ENCODE data around the gene APP. TPM values are rescaled to one million over a fixed set of nuclear protein-coding genes. Genes with fewer than 3 reads are reported as not detected.
"Not testable (repeated sequence)": the region's sequence is repeated elsewhere in the genome, so short reads cannot be mapped to it uniquely, and the experiment has no call there.

The APP gene
- total RNA-seq, 2 experiments from 2014 or later = 39.3 to 39.4 TPM

DNA sequence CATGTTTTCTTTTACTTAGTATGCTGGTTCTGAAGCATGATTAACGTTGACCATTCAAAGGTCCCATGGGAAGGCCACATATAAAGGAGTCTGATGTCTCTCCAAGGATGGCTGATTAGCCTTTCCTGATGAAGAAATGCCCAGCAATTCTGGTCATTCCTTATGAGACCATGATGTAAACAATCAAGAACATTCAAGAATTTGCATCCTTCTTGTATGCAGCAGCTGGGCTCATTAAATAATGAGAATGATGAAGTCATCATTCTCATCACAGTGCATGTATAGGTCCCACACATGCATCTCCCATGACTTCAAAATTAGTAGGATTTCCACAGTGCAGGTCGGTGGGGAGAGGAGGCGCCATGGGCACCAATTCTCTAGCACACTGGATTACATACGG lies 85.4 kb downstream of the APP start:
- ATAC-seq (no peak), DNase-seq (no peak)
- intact Hi-C loops (cut with micrococcal nuclease) = no loop called here
- H3K27me3 Mint-ChIP-seq = no peaks in the 10 kb centered on the region
- H3K9me3 Mint-ChIP-seq = no peaks in the 10 kb centered on the region
- H3K27ac Mint-ChIP-seq = no peak overlapping the region
- H3K4me3 Mint-ChIP-seq = no peak overlapping the region
- H3K36me3 Mint-ChIP-seq (ENCODE audit: low read depth) = peaks cover 9% of the 10 kb centered on the region
- TF ChIP-seq, protein P1, sequence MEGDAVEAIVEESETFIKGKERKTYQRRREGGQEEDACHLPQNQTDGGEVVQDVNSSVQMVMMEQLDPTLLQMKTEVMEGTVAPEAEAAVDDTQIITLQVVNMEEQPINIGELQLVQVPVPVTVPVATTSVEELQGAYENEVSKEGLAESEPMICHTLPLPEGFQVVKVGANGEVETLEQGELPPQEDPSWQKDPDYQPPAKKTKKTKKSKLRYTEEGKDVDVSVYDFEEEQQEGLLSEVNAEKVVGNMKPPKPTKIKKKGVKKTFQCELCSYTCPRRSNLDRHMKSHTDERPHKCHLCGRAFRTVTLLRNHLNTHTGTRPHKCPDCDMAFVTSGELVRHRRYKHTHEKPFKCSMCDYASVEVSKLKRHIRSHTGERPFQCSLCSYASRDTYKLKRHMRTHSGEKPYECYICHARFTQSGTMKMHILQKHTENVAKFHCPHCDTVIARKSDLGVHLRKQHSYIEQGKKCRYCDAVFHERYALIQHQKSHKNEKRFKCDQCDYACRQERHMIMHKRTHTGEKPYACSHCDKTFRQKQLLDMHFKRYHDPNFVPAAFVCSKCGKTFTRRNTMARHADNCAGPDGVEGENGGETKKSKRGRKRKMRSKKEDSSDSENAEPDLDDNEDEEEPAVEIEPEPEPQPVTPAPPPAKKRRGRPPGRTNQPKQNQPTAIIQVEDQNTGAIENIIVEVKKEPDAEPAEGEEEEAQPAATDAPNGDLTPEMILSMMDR (IDR thresholded peaks at IDR 0.05) = no peak
- CTCF ChIA-PET = no interaction called here
- POLR2A ChIA-PET = no interaction called here
- peaks cover 9% of the 10 kb centered on the region for H3K4me1 Mint-ChIP-seq (ENCODE audit: low read depth)

- CTCF ChIA-PET = no interaction called here
- POLR2A ChIA-PET = no interaction called here
- no peak overlapping the region for H3K4me3 Mint-ChIP-seq
- peaks cover 6% of the 10 kb centered on the region for H3K36me3 Mint-ChIP-seq (ENCODE audit: low read depth)
- TF ChIP-seq, protein P1 (IDR thresholded peaks at IDR 0.05) = no peak
- no peak for DNase-seq
- intact Hi-C loops (cut with micrococcal nuclease) = no loop called here
- no peak overlapping the region for H3K27ac Mint-ChIP-seq
- ATAC-seq = no peak
- peaks cover 9% of the 10 kb centered on the region for H3K4me1 Mint-ChIP-seq (ENCODE audit: low read depth)
- no peaks in the 10 kb centered on the region for H3K9me3 Mint-ChIP-seq
- no peaks in the 10 kb centered on the region for H3K27me3 Mint-ChIP-seq
Measured at GRCh38 chr21:26082549-26082948, 88.0 kb downstream of the APP start.

GRCh38 chr21:26081175-26081760 lies 89.3 kb downstream of the APP start:
- H3K4me1 Mint-ChIP-seq (ENCODE audit: low read depth); ATAC-seq; DNase-seq; H3K36me3 Mint-ChIP-seq (ENCODE audit: low read depth); CTCF ChIA-PET; H3K27me3 Mint-ChIP-seq; POLR2A ChIA-PET; H3K27ac Mint-ChIP-seq; H3K9me3 Mint-ChIP-seq; intact Hi-C loops (cut with micrococcal nuclease); H3K4me3 Mint-ChIP-seq: not testable (repeated sequence)

- Mint-ChIP-seq H3K36me3 (ENCODE audit: low read depth) (peaks cover 6% of the 10 kb centered on the region), H3K4me3 (no peak overlapping the region), H3K27me3 (no peaks in the 10 kb centered on the region), H3K9me3 (no peaks in the 10 kb centered on the region), H3K4me1 (ENCODE audit: low read depth) (peaks cover 5% of the 10 kb centered on the region), H3K27ac (no peak overlapping the region)
- ChIA-PET POLR2A (no interaction called here), CTCF (no interaction called here)
- ATAC-seq = no peak
- TF ChIP-seq, protein P1 (IDR thresholded peaks at IDR 0.05) = no peak
- intact Hi-C loops (cut with micrococcal nuclease) = no loop called here
- no peak for DNase-seq
Measured at GRCh38 chr21:26080211-26080610, 90.4 kb downstream of the APP start.

DNA sequence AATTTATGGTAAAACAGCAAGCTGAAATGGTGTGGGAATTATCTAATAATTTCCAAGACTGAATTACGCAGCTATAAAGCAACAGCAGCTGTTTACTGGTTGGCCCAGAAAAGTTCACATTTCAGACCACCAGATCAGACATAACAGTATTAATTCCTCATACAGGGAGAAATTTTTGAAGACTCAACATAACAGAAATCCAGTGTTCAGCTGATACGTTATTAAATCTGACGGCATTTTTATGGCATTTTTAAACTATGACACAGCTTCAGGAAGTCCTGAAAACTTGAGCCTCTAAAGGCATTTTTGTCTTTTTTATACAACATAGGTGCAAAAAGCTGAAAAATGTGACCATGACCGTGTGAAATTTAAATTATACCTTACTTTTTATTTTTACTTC lies 91.2 kb downstream of the APP start:
- DNase-seq = no peak
- Mint-ChIP-seq H3K27ac (no peak overlapping the region), H3K4me3 (no peak overlapping the region), H3K27me3 (no peaks in the 10 kb centered on the region), H3K36me3 (ENCODE audit: low read depth) (peaks cover 6% of the 10 kb centered on the region), H3K4me1 (ENCODE audit: low read depth) (peaks cover 5% of the 10 kb centered on the region), H3K9me3 (no peaks in the 10 kb centered on the region)
- ATAC-seq = no peak
- intact Hi-C loops (cut with micrococcal nuclease) = loop anchor here (10.0 kb wide), 1 partner anchor 85 kb away; no protein-coding TSS in a partner anchor
- TF ChIP-seq, protein P1 (IDR thresholded peaks at IDR 0.05) = no peak
- CTCF ChIA-PET = no interaction called here
- POLR2A ChIA-PET = no interaction called here

GRCh38 chr21:26077521-26077920 lies 93.0 kb downstream of the APP start:
- CTCF ChIA-PET = no interaction called here
- peaks cover 3% of the 10 kb centered on the region for H3K36me3 Mint-ChIP-seq (ENCODE audit: low read depth)
- POLR2A ChIA-PET = no interaction called here
- ATAC-seq = no peak
- H3K27ac Mint-ChIP-seq = no peak overlapping the region
- DNase-seq = no peak
- H3K27me3 Mint-ChIP-seq = no peaks in the 10 kb centered on the region
- no peaks in the 10 kb centered on the region for H3K9me3 Mint-ChIP-seq
- no peak overlapping the region for H3K4me3 Mint-ChIP-seq
- H3K4me1 Mint-ChIP-seq (ENCODE audit: low read depth) = peaks cover under 1% of the 10 kb centered on the region
- TF ChIP-seq, protein P1 (IDR thresholded peaks at IDR 0.05) = no peak
- intact Hi-C loops (cut with micrococcal nuclease) = loop anchor here (10.0 kb wide), 1 partner anchor 87 kb away; no protein-coding TSS in a partner anchor

All from activated CD8-positive, alpha-beta T cell treated with anti-CD3 and anti-CD28 coated beads for 36 hours (primary cell).